IPS DF 4.7 (cell line): ENCODE results near the gene PLA2G2D.

Experiments
- DNase-seq: peaks from one replicate; pipeline ENCODE4 v3.0.0-alpha.2; 2013; ENCODE audit warnings: low spot score; ENCODE audit errors: extremely low read depth

PLA2G2D gene

GRCh38 chr1:20119347-20119746 lies at the start of gene PLA2G2D:
Gene PLA2G2D, minus strand, starts transcription at chr1:20119536. Its CDS starts 38 bp downstream, at chr1:20119498.
- no peak for DNase-seq

- no peak for DNase-seq
Observed at GRCh38 chr1:20168564-20169491, 49.5 kb upstream of the PLA2G2D start.

- no peak for DNase-seq
Observed at GRCh38 chr1:20167126-20167525, 47.8 kb upstream of the PLA2G2D start.

GRCh38 chr1:20166051-20166450 lies 46.7 kb upstream of the PLA2G2D start:
- DNase-seq: no peak

DNA sequence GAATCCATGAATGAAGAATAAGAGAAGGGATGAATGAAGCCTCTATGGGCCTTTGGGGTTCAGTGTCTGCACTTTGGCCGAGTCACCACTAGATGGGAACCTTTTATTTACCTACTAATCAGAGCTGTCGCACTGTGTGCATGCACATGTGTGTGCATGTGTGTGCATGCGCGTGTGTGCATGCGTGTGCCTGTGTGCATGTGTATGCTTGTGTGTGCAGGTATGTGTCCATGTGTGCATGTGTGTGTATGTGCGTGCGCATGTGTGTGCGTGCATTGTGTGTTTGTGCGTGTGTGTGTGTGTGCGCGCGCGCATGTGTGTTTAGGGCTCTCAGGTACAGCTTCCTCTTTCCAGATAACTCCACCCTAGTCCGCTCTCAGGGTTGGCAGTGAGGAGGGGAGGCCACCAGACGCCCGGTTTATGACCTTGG lies 46.2 kb upstream of the PLA2G2D start:
- no peak for DNase-seq

DNA sequence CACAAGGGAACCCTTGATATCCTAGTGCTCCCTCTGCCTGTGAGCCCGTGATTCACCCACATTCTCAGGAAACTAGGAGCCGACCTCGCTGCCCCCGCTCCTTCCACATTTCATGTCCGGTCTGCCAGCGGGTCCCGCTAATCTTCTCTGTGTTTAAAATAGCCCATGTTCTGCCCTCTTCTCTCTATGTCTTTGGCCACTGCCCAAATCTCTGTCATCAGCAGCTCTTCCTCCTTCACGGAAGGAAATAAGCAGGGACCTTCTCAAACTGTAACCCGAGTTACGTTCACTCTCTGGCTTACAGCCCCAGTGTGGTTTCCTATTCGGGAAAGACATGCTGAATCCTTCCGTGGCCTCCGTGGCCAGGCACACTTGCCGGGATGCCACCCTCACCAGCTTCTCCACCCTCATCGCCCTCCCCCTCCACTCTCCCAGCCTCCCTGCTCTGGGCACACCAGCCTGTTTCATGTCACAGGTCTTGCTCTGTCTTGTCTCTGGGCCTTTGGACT lies 45.4 kb upstream of the PLA2G2D start:
- no peak for DNase-seq

DNA sequence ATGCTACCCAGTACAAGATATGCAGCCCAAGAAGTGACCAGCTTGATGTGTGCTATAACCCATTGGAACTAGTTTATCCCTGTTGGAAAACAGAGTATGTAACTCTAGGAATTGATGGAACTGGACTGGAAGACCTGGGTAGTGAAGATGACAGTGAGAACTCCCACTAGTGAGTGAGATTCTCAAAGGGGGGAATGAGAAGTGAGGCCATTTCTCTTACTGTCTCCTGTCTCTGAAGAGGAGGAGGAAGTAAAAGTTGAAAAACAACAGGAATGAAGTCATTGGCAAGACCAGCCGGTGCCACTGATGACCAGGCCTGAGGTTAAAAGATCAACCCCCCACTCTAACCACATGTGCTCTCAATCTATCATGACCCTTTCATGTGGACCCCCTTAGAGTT lies 40.7 kb upstream of the PLA2G2D start:
- no peak for DNase-seq

- DNase-seq: no peak
Observed at GRCh38 chr1:20158358-20159070, 39.2 kb upstream of the PLA2G2D start.

GRCh38 chr1:20154301-20154831 lies 35.0 kb upstream of the PLA2G2D start:
- no peak for DNase-seq

DNA sequence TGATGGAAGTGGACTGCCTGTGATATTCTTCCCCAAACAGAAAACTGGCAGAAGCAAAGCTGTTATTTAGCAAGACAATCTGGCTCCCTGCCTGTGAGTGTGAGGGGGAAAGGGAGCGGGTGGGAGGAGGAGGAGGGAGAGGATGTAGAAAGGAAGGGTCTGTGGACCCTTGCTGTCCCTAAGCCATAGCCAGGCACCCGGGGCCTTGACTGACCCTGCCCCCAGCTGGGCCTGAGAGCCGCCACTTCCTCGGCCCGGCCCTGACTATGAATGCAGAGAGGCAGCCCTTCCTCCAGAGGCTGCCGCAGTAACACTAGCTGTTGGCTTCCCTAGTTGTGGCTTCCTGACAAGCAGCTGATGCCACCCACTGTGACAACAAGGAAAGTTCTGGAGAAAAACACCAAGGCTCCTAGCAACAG lies 33.7 kb upstream of the PLA2G2D start:
- DNase-seq: no peak

GRCh38 chr1:20152599-20152930 lies 33.2 kb upstream of the PLA2G2D start:
- DNase-seq: no peak

GRCh38 chr1:20151906-20152598 lies 32.7 kb upstream of the PLA2G2D start:
- peak; percentile 22 for DNase-seq

GRCh38 chr1:20150969-20151368 lies 31.6 kb upstream of the PLA2G2D start:
- no peak for DNase-seq

DNA sequence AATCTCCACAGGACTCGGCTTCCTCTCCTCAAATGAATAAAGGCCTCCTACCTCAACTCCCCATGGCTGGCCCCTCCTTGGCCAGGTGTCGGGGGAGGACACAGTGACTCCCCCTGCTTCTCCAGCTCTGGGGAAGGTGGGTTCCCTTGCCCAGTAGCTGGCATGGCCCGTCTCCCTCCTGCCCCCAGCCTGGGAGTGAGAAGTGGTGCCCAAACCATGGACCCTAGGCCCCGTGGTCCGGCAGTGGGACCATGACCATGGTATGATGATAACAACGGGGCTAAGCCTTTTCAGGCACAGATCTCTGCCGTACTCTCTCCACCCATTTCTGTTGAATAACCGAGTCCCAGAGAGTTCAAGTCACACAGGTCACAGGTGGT lies 31.0 kb upstream of the PLA2G2D start:
- no peak for DNase-seq

DNA sequence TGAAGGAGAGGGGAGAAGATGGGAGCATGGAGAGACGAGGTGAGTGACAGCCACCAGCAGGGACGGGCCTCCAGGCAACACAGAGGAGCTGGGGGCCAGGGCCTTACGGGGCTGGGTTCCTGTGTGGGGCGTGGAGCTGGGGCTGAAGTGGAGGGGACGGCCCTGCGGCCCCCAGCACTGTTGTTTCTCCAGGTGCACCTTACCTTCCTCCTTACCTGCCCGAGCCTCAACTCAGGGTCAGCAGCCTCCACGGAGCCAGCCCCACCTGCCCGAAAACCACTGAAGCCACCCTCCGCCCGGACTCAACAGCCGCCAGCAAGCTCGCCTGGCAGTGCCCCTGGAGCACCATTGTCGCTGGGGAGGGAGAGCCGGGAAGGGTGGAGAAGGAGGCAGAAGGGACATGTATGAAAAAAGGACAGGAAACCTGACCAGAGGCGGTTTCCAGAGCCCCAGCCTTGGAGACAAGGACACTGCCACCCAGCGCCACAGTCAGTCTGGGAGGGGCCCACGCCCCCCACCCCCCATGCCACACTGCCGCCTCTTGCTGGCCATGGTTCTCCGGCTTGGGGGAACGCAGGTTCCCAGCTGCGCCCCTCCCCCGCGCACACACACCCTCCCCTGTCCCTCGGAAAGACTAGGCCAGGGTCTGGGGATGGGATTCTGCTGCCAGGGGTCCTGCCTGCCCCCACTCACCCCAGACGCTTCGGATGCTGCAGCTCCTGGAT lies 30.4 kb upstream of the PLA2G2D start:
- DNase-seq: no peak

DNA sequence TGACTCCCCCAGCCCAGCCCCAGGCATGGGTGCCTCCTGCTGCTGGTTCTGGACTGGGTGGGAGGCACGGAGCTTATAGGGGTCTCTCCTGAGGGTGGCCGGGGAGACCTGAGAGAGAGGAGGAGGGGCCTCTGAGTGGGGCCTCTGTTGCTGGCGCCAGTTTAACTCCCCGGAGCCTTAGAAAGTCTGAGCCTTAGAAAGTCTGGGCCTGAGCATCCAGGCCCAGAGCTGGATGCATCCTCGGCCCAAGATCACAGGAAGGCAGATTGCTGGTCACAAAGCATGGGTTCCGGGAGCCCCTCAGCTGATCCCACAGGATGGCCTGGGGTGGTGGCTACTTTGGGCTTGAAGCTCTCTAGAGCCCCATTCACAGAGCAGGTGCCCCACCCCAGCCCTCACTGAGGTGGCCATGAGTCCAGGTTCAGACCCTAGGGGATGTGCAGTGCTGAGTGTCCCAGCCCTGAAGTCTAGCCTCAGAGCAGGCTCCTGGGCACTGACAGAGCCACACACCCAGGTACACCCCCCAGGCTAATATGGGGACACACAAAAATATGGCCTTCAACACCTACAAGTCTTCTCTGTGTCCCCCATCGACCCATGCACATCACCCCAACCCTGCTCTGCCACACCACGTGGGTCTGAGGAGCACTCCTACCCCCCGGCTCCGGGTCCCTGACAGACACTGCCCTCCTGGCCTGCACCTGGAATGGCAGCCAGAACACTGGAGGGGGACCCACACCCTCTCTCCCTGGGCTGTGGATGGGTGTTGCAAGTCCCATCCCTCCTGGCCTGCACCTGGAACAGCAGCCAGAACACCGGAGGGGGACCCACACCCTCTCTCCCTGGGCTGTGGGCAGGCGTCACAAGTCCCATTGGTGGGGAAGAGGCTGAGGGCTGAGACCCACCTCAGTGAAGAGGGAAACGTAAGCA lies 29.5 kb upstream of the PLA2G2D start:
- no peak for DNase-seq

DNA sequence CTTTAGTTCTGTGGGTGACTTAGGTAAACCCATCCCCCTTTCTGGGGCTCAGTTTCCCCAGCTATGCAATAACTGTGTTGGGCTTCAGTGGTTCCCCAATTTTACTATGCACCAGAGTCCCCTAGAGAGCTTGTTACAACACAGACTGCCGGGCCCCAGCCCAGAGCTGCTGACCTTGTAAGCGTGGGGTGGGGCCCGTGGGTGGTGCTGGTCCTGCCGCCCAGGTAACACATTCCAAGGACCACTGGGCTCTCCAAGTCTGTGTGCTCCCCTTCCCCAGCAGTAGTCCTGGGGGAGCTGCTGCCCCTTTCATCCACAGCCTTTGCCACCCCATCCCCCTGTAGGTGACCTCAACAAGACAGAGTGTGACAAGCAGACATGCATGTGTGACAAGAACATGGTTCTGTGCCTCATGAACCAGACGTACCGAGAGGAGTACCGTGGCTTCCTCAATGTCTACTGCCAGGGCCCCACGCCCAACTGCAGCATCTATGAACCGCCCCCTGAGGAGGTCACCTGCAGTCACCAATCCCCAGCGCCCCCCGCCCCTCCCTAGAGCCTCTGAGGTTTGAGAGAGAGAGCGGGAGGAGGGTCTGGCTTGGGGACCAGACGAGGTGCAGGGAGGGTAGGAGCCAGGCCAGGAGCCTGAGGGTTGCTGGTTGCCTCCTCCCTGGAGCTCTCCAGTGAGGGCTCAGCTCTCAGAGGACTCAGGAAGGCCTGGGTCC lies 28.7 kb upstream of the PLA2G2D start:
- DNase-seq: no peak

DNA sequence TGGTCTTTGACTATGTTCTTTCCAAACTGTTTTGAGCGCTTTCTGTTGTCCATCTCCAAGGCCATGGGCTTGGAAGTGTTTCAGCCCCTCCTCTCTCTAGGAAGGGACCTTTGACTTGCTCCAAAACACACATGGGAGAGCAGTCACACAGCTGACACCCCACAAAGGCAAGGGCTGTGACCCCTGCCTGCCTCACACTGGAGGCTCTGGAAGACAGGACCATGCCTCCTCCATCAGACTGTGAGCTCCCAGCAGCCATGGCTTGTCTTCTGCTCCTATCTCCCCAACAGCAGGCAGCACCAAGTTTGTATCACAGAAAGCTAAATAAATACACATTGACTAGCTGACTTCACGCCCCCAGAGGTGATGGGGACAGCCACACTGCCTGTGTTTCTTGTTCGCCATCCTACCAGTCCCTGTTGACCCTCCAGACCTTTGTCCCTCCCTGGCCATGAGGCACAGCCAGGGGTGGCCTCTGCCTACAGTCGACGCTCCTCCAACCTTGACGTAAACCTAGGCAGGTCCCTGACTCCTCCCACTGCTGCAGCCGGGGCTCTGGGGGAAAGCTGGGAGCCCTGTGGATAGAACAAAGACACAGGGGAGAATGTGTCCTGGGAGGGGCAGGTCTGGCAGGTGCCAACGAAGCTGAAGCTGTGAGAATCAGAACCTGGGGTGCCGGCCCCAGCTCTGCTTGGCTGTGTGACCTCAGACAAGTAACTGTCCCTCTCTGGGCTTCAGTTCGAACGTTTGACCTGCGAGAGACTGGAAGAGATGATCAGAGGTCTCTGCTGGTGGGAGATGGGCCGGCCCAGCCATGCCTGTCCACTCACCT lies 24.6 kb upstream of the PLA2G2D start:
- no peak for DNase-seq
